Astrocyte (in vitro differentiated cells and primary cell): ENCODE results near the gene CRYBA4. TPM values are rescaled to one million over a fixed set of nuclear protein-coding genes. Genes with fewer than 3 reads are reported as not detected.

Experiments
- DNase-seq: peaks from one replicate; pipeline ENCODE4 v3.0.0-alpha.2; 2010; ENCODE audit warnings: low read depth
- FAIRE-seq: peaks from 2 replicates; lab custom pipeline; 2011; peaks lifted over from hg19 to GRCh38; lab: Jason Lieb, UNC
- H2AFZ ChIP-seq: 2 replicates; pipeline ENCODE4 v1.6.0; 2012; ENCODE audit warnings: low read depth, low read length, inconsistent platforms
- H3K27ac ChIP-seq: 2 replicates; pipeline ENCODE4 v1.5.1; 2011; ENCODE audit warnings: low read depth, low read length, inconsistent platforms
- H3K27me3 ChIP-seq: 2 replicates; pipeline ENCODE4 v1.6.0; 2011; ENCODE audit warnings: low read length, inconsistent platforms; ENCODE audit not compliant: insufficient read depth
- H3K36me3 ChIP-seq: 2 replicates; pipeline ENCODE4 v1.5.1; 2011; ENCODE audit warnings: low read length, inconsistent platforms; ENCODE audit not compliant: insufficient read depth
- H3K4me1 ChIP-seq: 2 replicates; pipeline ENCODE4 v1.5.1; 2011; ENCODE audit warnings: low read length, inconsistent platforms; ENCODE audit not compliant: insufficient read depth
- H3K4me2 ChIP-seq: 2 replicates; pipeline ENCODE4 v1.6.0; 2012; ENCODE audit warnings: low read length, inconsistent platforms
- H3K4me3 ChIP-seq: 2 replicates; pipeline ENCODE4 v1.5.1; 2011; ENCODE audit warnings: low read depth, mild to moderate bottlenecking, low read length, inconsistent platforms; ENCODE audit not compliant: insufficient read depth
- H3K79me2 ChIP-seq: 2 replicates; pipeline ENCODE4 v1.6.0; 2012; ENCODE audit warnings: mild to moderate bottlenecking, low read length, inconsistent platforms; ENCODE audit not compliant: insufficient read depth
- H3K9ac ChIP-seq: 2 replicates; pipeline ENCODE4 v1.6.0; 2012; ENCODE audit warnings: mild to moderate bottlenecking, low read length, inconsistent platforms
- H3K9me3 ChIP-seq: 2 replicates; pipeline ENCODE4 v1.5.1; 2012; ENCODE audit warnings: low read depth, mild to moderate bottlenecking, low read length, inconsistent platforms; ENCODE audit not compliant: insufficient read depth
- H4K20me1 ChIP-seq: 2 replicates; pipeline ENCODE4 v1.6.0; 2012; ENCODE audit warnings: low read length, inconsistent platforms; ENCODE audit not compliant: insufficient read depth
- H3K27ac Mint-ChIP-seq: one replicate; pipeline ENCODE4 v1.8.0; 2021; ENCODE audit warnings: mild to moderate bottlenecking, mixed read lengths; ENCODE audit not compliant: unreplicated experiment
- H3K27me3 Mint-ChIP-seq: one replicate; pipeline ENCODE4 v1.8.0; 2021; ENCODE audit warnings: low read depth, mixed read lengths; ENCODE audit not compliant: unreplicated experiment
- H3K36me3 Mint-ChIP-seq: one replicate; pipeline ENCODE4 v1.8.0; 2021; ENCODE audit warnings: low read depth, mixed read lengths; ENCODE audit not compliant: unreplicated experiment
- H3K4me1 Mint-ChIP-seq: one replicate; pipeline ENCODE4 v1.8.0; 2021; ENCODE audit warnings: low read depth, mixed read lengths; ENCODE audit not compliant: unreplicated experiment
- H3K4me3 Mint-ChIP-seq: one replicate; pipeline ENCODE4 v1.8.0; 2021; ENCODE audit warnings: mild to moderate bottlenecking, moderate library complexity, mixed read lengths; ENCODE audit not compliant: unreplicated experiment
- H3K9me3 Mint-ChIP-seq: one replicate; pipeline ENCODE4 v1.8.0; 2021; ENCODE audit warnings: mild to moderate bottlenecking, mixed read lengths; ENCODE audit not compliant: unreplicated experiment
- CTCF ChIP-seq: IDR thresholded peaks from 2 replicates; pipeline ENCODE4 v1.5.1; 2011; ENCODE audit warnings: low read depth, mild to moderate bottlenecking, inconsistent platforms, low read length, moderate library complexity; ENCODE audit not compliant: insufficient read depth
- EZH2 ChIP-seq: IDR thresholded peaks from 2 replicates; pipeline ENCODE4 v1.6.1; 2012; ENCODE audit warnings: mild to moderate bottlenecking, low read length, inconsistent platforms; ENCODE audit not compliant: insufficient read depth
- total RNA-seq: library from RNA; stranded (reverse); gene quantifications from 2 replicates; pipeline ENCODE4 v1.2.1, GENCODE V29; 2021

The CRYBA4 gene
- total RNA-seq, 1 donor from 2014 or later: 1.1 TPM

GRCh38 chr22:26593763-26594162 lies 28.0 kb upstream of the CRYBA4 start:
- Mint-ChIP-seq H3K4me3 (no peak overlapping the region), H3K9me3 (no peaks in the 10 kb centered on the region), H3K27ac (no peak overlapping the region), H3K4me1 (peaks cover 2% of the 10 kb centered on the region), H3K27me3 (peaks cover 27% of the 10 kb centered on the region), H3K36me3 (peaks cover 2% of the 10 kb centered on the region)
- Histone ChIP-seq H3K9me3 (no peaks in the 10 kb centered on the region), H3K4me1 (peaks cover 10% of the 10 kb centered on the region), H3K9ac (no peak overlapping the region), H3K4me3 (no peak overlapping the region), H3K27ac (no peak overlapping the region), H2AFZ (no peak overlapping the region), H3K79me2 (peaks cover 10% of the 10 kb centered on the region), H3K4me2 (no peak overlapping the region), H3K36me3 (no peaks in the 10 kb centered on the region), H4K20me1 (peaks cover 4% of the 10 kb centered on the region), H3K27me3 (peaks cover 11% of the 10 kb centered on the region)
- no peak for TF ChIP-seq EZH2
- TF ChIP-seq CTCF: no peak
- FAIRE-seq (no peak), DNase-seq (no peak)

- Mint-ChIP-seq H3K27me3 (peaks cover 44% of the 10 kb centered on the region), H3K36me3 (peaks cover 2% of the 10 kb centered on the region), H3K9me3 (no peaks in the 10 kb centered on the region), H3K4me1 (no peaks in the 10 kb centered on the region), H3K4me3 (no peak overlapping the region), H3K27ac (no peak overlapping the region)
- Histone ChIP-seq H3K36me3 (no peaks in the 10 kb centered on the region), H4K20me1 (no peaks in the 10 kb centered on the region), H3K27me3 (peaks cover 11% of the 10 kb centered on the region), H3K4me2 (no peak overlapping the region), H3K27ac (no peak overlapping the region), H2AFZ (no peak overlapping the region), H3K9me3 (no peaks in the 10 kb centered on the region), H3K79me2 (no peaks in the 10 kb centered on the region), H3K4me3 (no peak overlapping the region), H3K9ac (no peak overlapping the region), H3K4me1 (no peaks in the 10 kb centered on the region)
- FAIRE-seq (no peak), DNase-seq (no peak)
- no peak for TF ChIP-seq CTCF
- TF ChIP-seq EZH2: no peak
These were observed 24.7 kb upstream of the CRYBA4 start for GRCh38 chr22:26597026-26597425.

GRCh38 chr22:26597480-26597879 lies 24.3 kb upstream of the CRYBA4 start:
- H2AFZ ChIP-seq: no peak overlapping the region
- no peak overlapping the region for H3K27ac ChIP-seq
- H3K4me2 ChIP-seq: no peak overlapping the region
- no peak overlapping the region for H3K4me3 Mint-ChIP-seq
- no peak overlapping the region for H3K27ac Mint-ChIP-seq
- no peaks in the 10 kb centered on the region for H3K79me2 ChIP-seq
- peaks cover 2% of the 10 kb centered on the region for H3K36me3 Mint-ChIP-seq
- H3K9ac ChIP-seq: no peak overlapping the region
- no peaks in the 10 kb centered on the region for H4K20me1 ChIP-seq
- DNase-seq (no peak), FAIRE-seq (no peak)
- no peaks in the 10 kb centered on the region for H3K9me3 Mint-ChIP-seq
- no peaks in the 10 kb centered on the region for H3K4me1 ChIP-seq
- TF ChIP-seq EZH2: no peak
- TF ChIP-seq CTCF: no peak
- H3K9me3 ChIP-seq: no peaks in the 10 kb centered on the region
- H3K4me3 ChIP-seq: no peak overlapping the region
- no peaks in the 10 kb centered on the region for H3K36me3 ChIP-seq
- H3K27me3 Mint-ChIP-seq: peaks cover 42% of the 10 kb centered on the region
- H3K27me3 ChIP-seq: peaks cover 11% of the 10 kb centered on the region
- H3K4me1 Mint-ChIP-seq: no peaks in the 10 kb centered on the region
